Measurements from ENCODE around the gene KCNK1.

KCNK1 gene

GRCh38 chr1:233707880-233708815, 94.2 kb downstream of the KCNK1 start:
- DNase-seq, result no peak

- DNase-seq, result no peak
These were observed 96.1 kb downstream of the KCNK1 start for GRCh38 chr1:233710031-233710430.

GRCh38 chr1:233710507-233710906, 96.6 kb downstream of the KCNK1 start:
- DNase-seq, result no peak

GRCh38 chr1:233714631-233715217, 100.8 kb downstream of the KCNK1 start:
- no peak for DNase-seq

GRCh38 chr1:233718057-233718456, 104.2 kb downstream of the KCNK1 start:
- DNase-seq, result no peak

GRCh38 chr1:233719655-233720341, 105.9 kb downstream of the KCNK1 start:
- no peak for DNase-seq

- no peak for DNase-seq
These were observed 107.2 kb downstream of the KCNK1 start for GRCh38 chr1:233721004-233721595.
